RWPE1 (cell line): ENCODE measurements around the gene ALG11.
A peak's percentile ranks its signal among the peaks of the same experiment; 100 is the strongest.
"Not testable (repeated sequence)": the region's sequence is repeated elsewhere in the genome, so short reads cannot be mapped to it uniquely, and the experiment has no call there.

ENCODE experiments used
- CTCF ChIA-PET: fragments of 350-600 bp; sonication (Branson Sonifier 250); formaldehyde crosslinking; extraction: SDS; loops from one replicate; lab custom pipeline; 2021; lab: Yijun Ruan, JAX
- POLR2A ChIA-PET: fragments of 400-600 bp; formaldehyde crosslinking; extraction: SDS; loops from one replicate; lab custom pipeline; 2020; ENCODE audit warnings: antibody characterized with exemption; ENCODE audit not compliant: low non-redundant PET; lab: Yijun Ruan, JAX
- DNase-seq: peaks from one replicate; pipeline ENCODE4 v3.0.0; 2012; ENCODE audit warnings: low spot score
- H3K27ac ChIP-seq: fragments of 450-650 bp; 2 replicates; pipeline ENCODE4 v1.5.1; 2017
- CTCF ChIP-seq: fragments of 450-650 bp; conservative IDR thresholded peaks from 2 replicates; pipeline ENCODE4 v1.5.1; 2017; ENCODE audit warnings: low read depth, mild to moderate bottlenecking

ALG11 gene

DNA sequence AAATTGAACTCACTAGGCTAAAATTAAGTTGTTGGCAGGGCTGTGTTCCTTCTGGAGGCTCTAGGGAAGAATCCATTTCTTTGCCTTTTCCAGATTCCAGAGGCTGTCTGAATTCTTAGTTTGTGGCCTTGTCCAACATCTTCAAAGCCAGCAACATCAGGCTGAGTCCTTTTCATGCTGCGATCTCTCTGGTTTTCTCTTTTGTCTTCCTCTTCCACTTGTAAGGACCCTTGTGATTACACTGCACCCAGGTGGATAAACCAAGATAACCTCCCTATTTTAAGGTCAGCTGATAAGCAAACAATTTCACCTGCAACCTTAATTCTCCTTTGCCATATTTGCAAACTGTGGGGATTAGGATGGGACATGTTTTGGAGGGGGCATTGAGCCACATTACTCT, 23.8 kb downstream of the ALG11 start:
- TF ChIP-seq CTCF: no peak
- CTCF ChIA-PET: no interaction called here

GRCh38 chr13:52043675-52044074, 31.5 kb downstream of the ALG11 start:
- POLR2A ChIA-PET: no interaction called here
- CTCF ChIA-PET: no interaction called here
- no peak overlapping the region for H3K27ac ChIP-seq
- DNase-seq: no peak
- TF ChIP-seq CTCF: no peak

More for the DNA sequence above, 23.8 kb downstream of the ALG11 start:
- DNase-seq: no peak
- POLR2A ChIA-PET: no interaction called here
- H3K27ac ChIP-seq: no peak overlapping the region

GRCh38 chr13:52047463-52047862, 35.3 kb downstream of the ALG11 start:
- CTCF ChIA-PET: no interaction called here
- TF ChIP-seq CTCF: no peak
- no peak for DNase-seq

GRCh38 chr13:52048516-52048915, 36.3 kb downstream of the ALG11 start:
- CTCF ChIA-PET: interaction anchor here (0.6 kb wide), 3 partner anchors 47 to 75 kb away, joined by 3 to 6 read pairs (median 3); no protein-coding TSS in a partner anchor
- no peak for TF ChIP-seq CTCF
- H3K27ac ChIP-seq: no peak overlapping the region
- POLR2A ChIA-PET: no interaction called here
- DNase-seq: no peak

More at GRCh38 chr13:52047463-52047862, 35.3 kb downstream of the ALG11 start:
- POLR2A ChIA-PET: no interaction called here
- no peak overlapping the region for H3K27ac ChIP-seq

DNA sequence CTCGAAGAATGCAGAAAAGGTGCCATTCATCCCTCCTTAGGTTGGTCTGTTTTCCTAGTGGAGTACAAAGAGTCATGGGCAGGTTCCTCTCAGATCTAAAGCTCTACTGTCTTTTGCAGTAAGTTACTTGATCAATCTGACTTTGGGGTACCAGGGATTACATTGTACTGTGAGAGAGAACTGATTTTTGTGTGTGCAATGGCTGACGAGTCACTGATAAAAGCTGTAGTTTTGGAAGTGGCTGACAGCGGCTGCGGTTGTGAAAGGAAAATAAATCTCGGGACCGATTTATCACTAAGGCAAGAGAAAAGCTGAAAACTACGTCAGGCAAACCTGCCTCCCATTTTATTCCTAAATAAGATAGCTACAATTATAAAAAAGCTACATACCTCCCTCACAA, 39.2 kb downstream of the ALG11 start:
- POLR2A ChIA-PET: no interaction called here
- TF ChIP-seq CTCF: no peak
- CTCF ChIA-PET: interaction anchor here (0.7 to 0.8 kb wide), 3 partner anchors 16 to 92 kb away, joined by 3 to 4 read pairs (median 4); no protein-coding TSS in a partner anchor
- H3K27ac ChIP-seq: no peak overlapping the region
- DNase-seq: no peak

GRCh38 chr13:52053460-52053859, 41.3 kb downstream of the ALG11 start:
- POLR2A ChIA-PET: no interaction called here
- no peak overlapping the region for H3K27ac ChIP-seq
- CTCF ChIA-PET: interaction anchor here (0.6 kb wide), 1 partner anchor 112 kb away, joined by 3 read pairs; no protein-coding TSS in a partner anchor
- peak; percentile 25 for DNase-seq
- TF ChIP-seq CTCF: no peak

GRCh38 chr13:52061064-52061463, 48.9 kb downstream of the ALG11 start:
- POLR2A ChIA-PET, DNase-seq: not testable (repeated sequence)
- H3K27ac ChIP-seq: peak overlapping the region; percentile 65
- CTCF ChIA-PET: interaction anchor here (0.6 kb wide), 2 partner anchors 94 to 169 kb away, joined by 3 to 5 read pairs; no protein-coding TSS in a partner anchor
